OCI-LY7 (cell line): ENCODE measurements around the gene GFER.

ENCODE experiments used
- EZH2phosphoT487 ChIP-seq: fragments of 200-600 bp; sonication (generic); IDR thresholded peaks from 2 replicates; pipeline ENCODE4 v1.6.1; 2018; ENCODE audit warnings: low read depth, borderline replicate concordance, mild to moderate bottlenecking, mixed run types, antibody characterized with exemption, low read length, moderate library complexity, mixed read lengths
- TF ChIP-seq, protein P1 (sequence below): fragments of 200-600 bp; sonication (generic); conservative IDR thresholded peaks from 2 replicates; pipeline ENCODE4 v1.5.1; 2014; ENCODE audit warnings: mild to moderate bottlenecking, antibody characterized with exemption, low read length, moderate library complexity, mixed read lengths

DNA sequence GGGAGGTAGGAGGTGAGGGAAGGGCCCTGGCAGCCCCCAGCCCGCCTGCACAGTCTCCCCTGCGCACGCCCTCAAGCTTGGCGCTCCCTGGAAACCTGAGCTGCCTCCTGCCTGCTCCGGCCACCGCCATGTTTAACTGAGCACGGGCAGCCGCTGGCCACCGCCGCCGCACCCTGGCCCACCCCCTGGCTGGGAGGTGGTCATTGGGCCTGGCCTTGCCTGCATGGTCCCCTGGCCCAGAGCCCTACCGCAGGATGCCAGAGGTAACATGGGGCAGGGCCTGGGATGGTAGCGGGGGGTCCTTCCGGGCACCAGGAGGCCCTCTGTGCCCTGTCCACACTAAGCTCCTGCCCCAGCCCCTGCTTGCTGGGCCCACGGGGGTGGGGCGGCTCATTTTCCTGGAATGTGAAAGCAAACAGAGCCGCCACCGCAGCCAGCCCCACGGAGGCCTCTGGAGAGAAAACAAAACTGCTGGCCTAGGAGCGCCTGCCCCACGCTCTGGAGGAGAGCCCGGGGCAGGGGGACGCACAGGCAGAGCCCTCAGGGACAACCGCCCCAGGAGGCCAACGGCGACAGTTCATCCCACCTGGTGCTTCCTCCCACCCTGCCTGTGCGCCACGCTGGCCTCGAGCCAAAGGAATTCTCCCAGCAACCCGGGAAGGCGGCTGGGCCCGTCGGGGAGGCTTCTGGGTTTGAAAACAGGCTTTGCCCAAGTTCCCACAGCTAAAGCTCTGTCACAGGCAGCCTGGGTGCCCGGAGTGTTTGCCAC is 51.6 kb downstream of the GFER start:
- TF ChIP-seq, protein P1, sequence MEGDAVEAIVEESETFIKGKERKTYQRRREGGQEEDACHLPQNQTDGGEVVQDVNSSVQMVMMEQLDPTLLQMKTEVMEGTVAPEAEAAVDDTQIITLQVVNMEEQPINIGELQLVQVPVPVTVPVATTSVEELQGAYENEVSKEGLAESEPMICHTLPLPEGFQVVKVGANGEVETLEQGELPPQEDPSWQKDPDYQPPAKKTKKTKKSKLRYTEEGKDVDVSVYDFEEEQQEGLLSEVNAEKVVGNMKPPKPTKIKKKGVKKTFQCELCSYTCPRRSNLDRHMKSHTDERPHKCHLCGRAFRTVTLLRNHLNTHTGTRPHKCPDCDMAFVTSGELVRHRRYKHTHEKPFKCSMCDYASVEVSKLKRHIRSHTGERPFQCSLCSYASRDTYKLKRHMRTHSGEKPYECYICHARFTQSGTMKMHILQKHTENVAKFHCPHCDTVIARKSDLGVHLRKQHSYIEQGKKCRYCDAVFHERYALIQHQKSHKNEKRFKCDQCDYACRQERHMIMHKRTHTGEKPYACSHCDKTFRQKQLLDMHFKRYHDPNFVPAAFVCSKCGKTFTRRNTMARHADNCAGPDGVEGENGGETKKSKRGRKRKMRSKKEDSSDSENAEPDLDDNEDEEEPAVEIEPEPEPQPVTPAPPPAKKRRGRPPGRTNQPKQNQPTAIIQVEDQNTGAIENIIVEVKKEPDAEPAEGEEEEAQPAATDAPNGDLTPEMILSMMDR: no peak
- no peak for TF ChIP-seq EZH2phosphoT487
